A204.1 (cell line): ENCODE results near the gene GANC.
A peak's percentile ranks its signal among the peaks of the same experiment; 100 is the strongest.
"Not testable (repeated sequence)": the region's sequence is repeated elsewhere in the genome, so short reads cannot be mapped to it uniquely, and the experiment has no call there.

Source experiments
- FAIRE-seq: peaks from 2 replicates; lab custom pipeline; 2012; peaks lifted over from hg19 to GRCh38; lab: Jason Lieb, UNC

Gene GANC

DNA sequence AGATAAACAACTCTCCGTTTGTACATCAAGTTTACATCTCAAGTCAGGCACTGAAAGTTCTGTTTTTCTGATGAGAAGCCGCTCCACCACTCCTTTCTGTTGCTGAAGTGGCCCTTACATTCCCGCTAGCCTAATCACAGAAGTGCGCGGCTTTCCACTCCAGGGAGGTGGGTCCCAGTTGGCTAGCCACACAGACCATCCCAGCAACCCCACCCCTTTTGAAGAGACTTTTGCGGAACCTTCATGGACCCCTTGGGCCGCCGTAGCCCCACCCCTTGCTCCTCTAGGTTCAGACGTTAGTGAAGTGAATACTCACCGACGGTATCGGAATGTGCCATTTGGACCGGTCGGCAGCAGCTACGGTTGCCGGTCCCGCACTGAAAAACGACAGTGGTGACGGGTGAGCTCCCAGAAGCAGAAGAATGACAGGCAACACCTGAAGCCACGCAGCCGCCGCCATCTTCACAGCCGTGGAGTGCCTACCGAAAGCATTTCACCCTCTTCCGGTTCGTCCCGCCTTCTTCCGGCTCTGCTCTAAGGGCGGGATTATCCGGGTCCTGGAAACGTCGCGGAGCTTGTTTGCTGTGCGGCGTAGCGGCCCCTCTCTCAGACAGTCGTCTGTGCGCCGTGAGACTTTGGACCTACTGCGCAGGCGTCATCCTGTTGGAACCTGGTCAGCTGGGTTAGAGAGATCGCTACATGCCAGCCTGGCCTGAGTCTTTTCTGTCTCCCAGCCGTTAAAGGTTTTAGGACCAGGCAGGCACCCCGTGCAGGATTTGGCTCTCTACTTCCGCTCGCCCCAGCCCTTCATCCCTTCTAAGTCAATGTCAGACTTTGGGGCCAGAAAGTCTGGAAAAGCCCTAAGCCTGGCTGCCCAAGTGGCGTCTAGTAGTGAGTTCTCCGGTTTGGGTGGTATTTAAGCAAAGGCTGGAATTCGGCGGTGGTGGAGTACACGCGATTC, at the start of gene GANC, which contains the start of gene TMEM87A:
TSS of gene GANC (plus strand) at position 263 of the 961 bp plus-strand sequence. CDS start 1,281 bp downstream, outside the sequence.
TSS of gene TMEM87A (minus strand) at position 495 of the 961 bp plus-strand sequence. CDS start at position 460, 35 bp downstream.
- peak; percentile 96 for FAIRE-seq

DNA sequence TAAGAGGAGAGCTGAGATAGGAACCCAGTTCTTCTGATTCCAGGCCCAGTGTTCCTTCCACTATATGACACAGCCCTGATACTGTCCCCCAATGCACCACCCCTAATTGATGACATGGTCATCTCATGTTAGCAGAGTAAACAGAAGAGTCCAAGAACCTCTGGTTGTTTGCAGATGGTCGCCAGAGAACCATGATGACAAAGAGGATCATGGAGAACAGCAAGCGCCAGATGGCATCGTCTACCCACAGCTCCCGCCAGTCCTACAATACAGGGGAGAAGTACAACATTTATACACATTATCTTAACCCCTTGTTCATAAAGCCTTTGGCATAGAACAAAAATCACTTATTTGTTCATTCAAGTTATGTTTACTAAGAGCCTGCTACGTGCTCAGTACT, 46.4 kb upstream of the GANC start:
- FAIRE-seq: no peak

DNA sequence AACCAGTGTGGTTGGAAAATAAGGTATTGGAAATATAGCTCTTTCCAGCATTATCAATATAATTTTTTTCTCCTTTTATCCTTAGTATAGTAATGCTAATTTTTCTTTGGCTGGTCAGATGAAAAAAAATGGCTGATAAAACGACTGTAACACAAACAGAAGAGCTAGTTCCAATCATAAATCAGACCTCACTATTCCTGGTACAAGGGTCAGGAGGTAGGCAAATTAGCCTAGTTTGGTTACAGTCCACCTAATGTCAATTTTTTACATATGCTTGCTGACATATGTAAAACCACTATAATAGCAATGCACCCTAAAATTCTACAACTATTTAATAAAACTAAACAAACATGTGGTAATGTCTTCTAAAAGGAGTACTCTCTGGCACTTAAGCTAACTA, 45.0 kb upstream of the GANC start:
- no peak for FAIRE-seq

DNA sequence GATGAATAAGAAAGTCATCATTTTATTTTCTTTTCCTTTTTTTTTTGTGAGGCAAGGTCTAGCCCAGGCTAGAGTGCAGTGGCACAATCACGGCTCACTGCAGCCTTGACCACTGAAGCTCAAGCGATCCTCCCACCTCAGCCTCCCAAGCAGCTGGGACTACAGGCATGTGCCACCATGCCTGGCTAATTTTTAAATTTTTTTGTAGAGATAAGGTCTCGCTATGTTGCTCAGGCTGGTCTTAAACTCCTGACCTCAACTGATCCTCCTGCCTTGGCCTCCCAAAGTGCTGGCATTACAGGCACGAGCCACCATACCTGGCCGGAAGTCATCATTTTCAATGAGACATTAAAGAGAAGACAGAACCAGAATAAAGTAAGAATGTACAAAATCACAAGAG, 44.0 kb upstream of the GANC start:
- not testable (repeated sequence) for FAIRE-seq

GRCh38 chr15:42231088-42231487, 41.9 kb upstream of the GANC start:
- FAIRE-seq: no peak

GRCh38 chr15:42232606-42233005, 40.4 kb upstream of the GANC start:
- FAIRE-seq: no peak

DNA sequence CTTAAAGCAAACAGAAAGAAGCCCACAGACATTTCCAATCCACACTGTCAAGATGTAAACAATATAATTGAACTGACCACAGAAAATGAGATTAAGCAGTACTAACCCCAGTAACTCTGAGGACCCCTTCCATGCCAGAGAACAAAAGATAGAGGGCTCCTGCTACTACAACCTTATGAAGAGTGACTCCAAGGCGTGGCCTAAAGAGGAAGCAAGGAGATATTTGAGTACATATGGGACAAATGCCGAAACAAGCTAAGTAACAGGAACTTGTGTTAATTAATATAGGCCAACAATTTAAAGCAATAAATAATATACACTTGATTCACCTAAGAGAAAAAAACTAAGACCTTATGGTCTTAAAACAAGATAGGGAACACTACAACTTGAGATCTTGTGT, 39.9 kb upstream of the GANC start:
- FAIRE-seq: no peak

DNA sequence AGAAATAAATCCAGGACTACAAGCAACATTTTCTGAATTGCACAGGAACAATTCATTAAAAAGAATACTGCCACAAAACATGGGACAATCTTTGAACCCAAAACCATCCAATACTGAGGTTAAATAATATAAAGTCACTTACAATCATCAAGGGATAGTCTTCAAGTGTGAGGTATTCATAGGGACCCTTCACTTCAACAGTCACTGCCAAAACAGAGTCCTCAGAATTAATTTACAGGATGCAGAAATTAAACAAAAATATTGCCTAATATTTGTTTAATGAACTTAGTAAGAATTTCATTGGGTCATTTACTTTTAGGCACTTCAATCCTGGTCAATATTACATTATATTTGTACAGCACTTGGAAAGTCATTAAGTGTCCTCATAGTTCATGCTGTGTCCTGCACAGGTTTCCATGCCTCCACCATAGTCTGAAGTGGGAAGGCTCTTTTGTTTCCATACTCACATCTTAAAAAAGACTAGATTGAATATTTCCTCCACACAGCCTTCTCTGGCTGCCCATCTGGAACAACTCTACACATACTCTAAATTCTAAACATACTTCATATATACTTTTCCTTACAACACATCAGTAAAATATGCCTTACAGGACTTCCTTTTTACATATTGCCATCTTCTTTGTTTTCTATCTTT, 33.3 kb upstream of the GANC start:
- no peak for FAIRE-seq

- FAIRE-seq: no peak
Measured at GRCh38 chr15:42240823-42241222, 32.2 kb upstream of the GANC start.

DNA sequence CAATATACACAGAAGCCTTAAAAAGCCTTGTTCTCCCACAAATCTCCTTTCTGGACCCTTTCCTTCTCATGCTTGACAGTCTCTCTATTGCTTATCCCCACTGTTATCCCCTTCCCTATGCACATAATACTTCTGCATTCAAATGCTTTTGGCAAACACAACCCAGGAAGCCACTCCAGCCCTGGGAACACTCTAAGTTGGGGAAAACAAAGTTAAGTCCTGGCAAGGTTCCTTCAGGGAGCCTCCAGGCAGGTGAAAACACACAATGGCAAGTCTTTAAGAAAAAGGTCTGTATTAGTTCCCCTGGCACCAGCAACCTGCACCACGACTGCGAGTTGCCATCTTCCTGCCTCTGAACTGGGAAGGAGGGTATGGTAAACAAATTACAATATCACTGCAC, 19.7 kb upstream of the GANC start:
- FAIRE-seq: no peak

DNA sequence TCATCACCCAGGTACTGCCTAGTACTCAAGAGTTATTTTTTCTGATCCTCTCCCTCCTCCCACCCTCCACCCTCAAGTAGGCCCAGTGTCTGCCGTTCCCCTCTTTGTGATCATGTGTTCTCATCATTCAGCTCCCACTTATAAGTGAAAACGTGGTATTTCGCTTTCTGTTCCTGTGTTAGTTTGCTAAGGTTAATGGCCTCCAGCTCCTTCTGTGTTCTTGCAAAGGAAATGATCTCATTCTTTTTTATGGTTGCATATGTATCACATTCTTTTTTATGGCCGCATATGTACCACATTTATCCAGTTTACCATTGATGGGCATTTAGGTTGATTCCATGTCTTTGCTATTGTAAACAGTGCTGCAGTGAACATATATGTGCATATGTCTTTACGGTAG, 8.2 kb upstream of the GANC start:
- FAIRE-seq: no peak

- FAIRE-seq: no peak
Measured at GRCh38 chr15:42267286-42267685, 5.7 kb upstream of the GANC start.

DNA sequence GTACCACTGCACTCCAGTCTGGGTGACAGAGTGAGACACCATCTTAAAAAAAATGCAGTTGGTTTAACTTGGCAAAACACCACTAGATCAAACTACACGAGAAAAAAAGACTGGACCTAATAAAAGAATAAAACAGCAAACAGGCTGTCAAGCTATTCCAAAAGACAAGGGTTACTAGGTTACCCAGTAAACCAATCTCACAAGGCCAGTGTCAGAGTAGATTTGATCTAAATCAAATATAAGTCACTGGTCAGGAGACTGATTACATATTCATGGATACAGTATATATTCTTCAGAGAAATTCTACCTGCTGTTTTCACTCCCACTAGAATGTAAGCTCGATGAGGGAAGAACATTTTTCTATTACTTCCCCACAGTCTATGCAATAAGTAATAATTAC, 2.5 kb upstream of the GANC start:
- FAIRE-seq: no peak

DNA sequence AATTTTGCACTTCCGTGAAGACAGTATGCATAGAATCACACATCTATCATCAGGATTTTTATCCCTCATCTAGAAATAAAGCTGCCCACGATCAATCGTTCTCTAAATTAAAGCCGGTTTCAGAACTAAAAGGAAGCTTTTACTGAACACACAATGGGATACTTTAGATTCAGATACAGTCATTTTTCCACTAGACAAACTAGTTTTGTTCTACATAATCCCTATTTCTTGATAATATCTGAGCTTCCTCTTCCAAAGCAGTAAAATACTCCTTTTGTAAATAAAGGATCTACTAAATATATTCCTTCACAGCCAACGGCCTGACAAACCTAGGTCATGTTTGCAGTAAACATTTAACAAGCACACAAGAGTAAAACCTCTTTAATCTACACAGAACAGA, 2.0 kb upstream of the GANC start:
- FAIRE-seq: no peak

DNA sequence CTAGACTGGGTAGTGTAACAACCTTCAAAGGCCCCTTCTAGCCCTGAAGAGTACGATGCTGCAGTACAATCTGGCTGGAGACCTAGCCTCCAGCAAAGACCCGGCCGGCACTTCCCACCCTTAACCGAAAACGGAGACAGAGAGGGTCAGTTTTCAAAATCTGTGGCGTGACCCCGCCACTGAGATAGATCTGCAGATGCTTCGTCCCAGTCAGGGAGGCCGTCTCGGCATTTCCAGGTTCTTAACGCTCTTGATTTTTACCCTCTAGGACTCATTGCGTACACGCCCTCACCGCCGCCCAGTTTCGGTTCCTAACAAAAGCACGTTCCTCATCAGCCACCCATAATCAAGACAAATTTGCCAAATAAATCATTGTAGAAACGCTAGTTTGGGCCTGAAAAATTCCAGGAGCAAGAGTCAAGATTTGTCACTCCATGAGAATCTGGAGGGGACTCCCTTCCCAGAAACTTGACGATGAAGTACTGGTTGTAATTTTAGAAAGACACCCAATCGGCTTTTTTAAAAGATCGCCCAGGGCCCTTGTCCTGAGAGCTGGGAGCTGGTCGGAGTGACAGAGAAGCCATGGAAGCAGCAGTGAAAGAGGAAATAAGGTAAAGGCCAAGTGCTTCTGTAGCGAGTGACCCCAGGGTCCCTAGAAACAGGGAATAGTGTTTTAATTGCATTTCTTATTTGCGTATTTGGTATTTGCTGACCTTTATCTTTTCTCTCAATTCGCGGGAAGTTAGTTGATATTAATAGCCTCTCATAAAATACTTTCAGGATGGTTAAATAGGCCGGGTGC, 1.1 kb downstream of the GANC start:
- no peak for FAIRE-seq

DNA sequence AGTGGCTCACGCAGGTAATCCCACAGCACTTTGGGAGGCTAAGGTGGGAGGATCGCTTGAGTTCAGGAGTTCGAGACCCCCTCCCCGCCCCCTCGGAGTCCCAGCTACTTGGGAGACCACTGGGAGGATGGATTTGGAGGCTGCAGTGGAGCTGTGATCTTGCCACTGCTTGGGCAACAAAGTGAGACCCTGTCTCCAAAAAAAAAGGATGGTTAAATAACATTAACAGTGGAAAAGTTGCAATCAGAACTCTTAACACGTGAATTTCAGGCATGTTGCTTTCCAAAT, 1.6 kb downstream of the GANC start:
- no peak for FAIRE-seq

- FAIRE-seq: no peak
Measured at GRCh38 chr15:42275780-42276391, 2.9 kb downstream of the GANC start.

DNA sequence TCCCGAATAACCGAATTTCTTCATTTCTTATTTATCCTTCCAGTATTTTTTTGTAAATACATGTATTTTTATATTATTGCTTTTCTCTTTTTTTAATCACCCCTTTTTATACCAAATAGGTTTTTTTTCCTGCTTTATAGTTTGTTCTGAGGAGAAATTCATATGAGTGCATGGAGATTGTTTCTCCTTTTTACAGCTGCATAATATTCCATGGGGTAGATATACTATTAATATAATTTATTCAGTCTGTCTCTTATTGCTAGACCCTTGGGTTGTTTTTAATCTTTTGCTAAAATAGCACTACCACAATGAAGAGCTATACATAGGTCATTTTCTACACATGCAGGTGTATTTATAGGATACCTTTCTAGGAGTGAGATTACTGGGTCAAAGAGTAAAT, 3.8 kb downstream of the GANC start:
- no peak for FAIRE-seq

GRCh38 chr15:42279234-42279723, 6.3 kb downstream of the GANC start:
- FAIRE-seq: no peak

DNA sequence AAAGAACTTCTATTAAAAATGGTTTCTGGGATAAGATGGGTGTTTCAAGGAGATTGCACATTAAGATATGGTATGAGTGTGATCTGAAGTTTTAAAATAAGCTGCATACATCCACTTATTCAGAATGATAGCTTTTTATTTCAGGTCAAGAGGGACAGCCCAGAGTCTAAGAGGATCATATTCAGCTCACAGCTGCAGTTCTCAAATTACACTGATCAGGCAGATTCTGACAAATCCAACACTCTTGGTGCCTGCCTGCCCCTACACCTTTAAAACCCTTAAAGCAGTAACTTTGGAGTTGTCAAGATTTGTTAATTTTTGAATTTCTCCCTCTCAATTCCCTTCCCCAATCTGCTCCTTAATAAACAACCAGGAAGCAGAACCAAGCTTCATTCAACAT, 9.3 kb downstream of the GANC start:
- FAIRE-seq: no peak

- FAIRE-seq: no peak
Measured at GRCh38 chr15:42282926-42283325, 9.9 kb downstream of the GANC start.

GRCh38 chr15:42283671-42284070, 10.7 kb downstream of the GANC start:
- no peak for FAIRE-seq
